Keratinocyte (primary cell): ENCODE data around the gene QRSL1. TPM values are rescaled to one million over a fixed set of nuclear protein-coding genes. Genes with fewer than 3 reads are reported as not detected.

Experiments
- DNase-seq: peaks from one replicate; pipeline ENCODE4 v3.0.0-alpha.2; 2011; ENCODE audit warnings: low read depth, missing footprints, low spot score
- FAIRE-seq: peaks from 2 replicates; lab custom pipeline; 2011; peaks lifted over from hg19 to GRCh38; lab: Jason Lieb, UNC
- H2AFZ ChIP-seq: 2 replicates; pipeline ENCODE4 v1.6.0; 2012; ENCODE audit warnings: low read length, control low read depth, inconsistent platforms; ENCODE audit not compliant: control insufficient read depth
- H3K27ac ChIP-seq: 2 replicates; pipeline ENCODE4 v1.5.1; 2011; ENCODE audit warnings: low read length; ENCODE audit not compliant: control insufficient read depth, insufficient read depth
- H3K27me3 ChIP-seq: 3 replicates; pipeline ENCODE4 v1.6.0; 2011; ENCODE audit warnings: low read length; ENCODE audit not compliant: control insufficient read depth, insufficient read depth; ENCODE audit errors: extremely low read depth
- H3K36me3 ChIP-seq, 2 experiments: 2 replicates in 1 of 2; 3 replicates in 1 of 2; pipeline ENCODE4 v1.5.1; 2011; ENCODE audit warnings: low read length in 2 of 2, mild to moderate bottlenecking in 1 of 2; ENCODE audit not compliant: control insufficient read depth in 2 of 2, insufficient read depth in 2 of 2; ENCODE audit errors: extremely low read depth in 1 of 2
- H3K4me1 ChIP-seq: 3 replicates; pipeline ENCODE4 v1.5.1; 2011; ENCODE audit warnings: low read length; ENCODE audit not compliant: control insufficient read depth, insufficient read depth; ENCODE audit errors: extremely low read depth
- H3K4me2 ChIP-seq: 3 replicates; pipeline ENCODE4 v1.6.0; 2011; ENCODE audit warnings: low read depth, low read length; ENCODE audit not compliant: control insufficient read depth, insufficient read depth; ENCODE audit errors: extremely low read depth
- H3K4me3 ChIP-seq, 3 experiments: fragments of 200-600 bp in 1 of 3; sonication (generic) in 1 of 3; 2 replicates in 2 of 3; 3 replicates in 1 of 3; pipeline ENCODE4 v1.5.1; 2011 to 2016; ENCODE audit warnings: low read length in 3 of 3, mild to moderate bottlenecking in 3 of 3, control low read depth in 2 of 3, inconsistent platforms in 1 of 3, low read depth in 1 of 3, mixed read lengths in 1 of 3, mixed run types in 1 of 3, moderate library complexity in 1 of 3; ENCODE audit not compliant: control insufficient read depth in 2 of 3, insufficient read depth in 2 of 3; ENCODE audit errors: extremely low read depth in 1 of 3
- H3K79me2 ChIP-seq: 2 replicates; pipeline ENCODE4 v1.6.0; 2012; ENCODE audit warnings: low read length; ENCODE audit not compliant: control insufficient read depth, insufficient read depth
- H3K9ac ChIP-seq: 3 replicates; pipeline ENCODE4 v1.6.0; 2011; ENCODE audit warnings: low read length; ENCODE audit not compliant: control insufficient read depth, insufficient read depth; ENCODE audit errors: extremely low read depth
- H3K9me1 ChIP-seq: 3 replicates; pipeline ENCODE4 v1.6.0; 2011; ENCODE audit warnings: low read length; ENCODE audit not compliant: control insufficient read depth, insufficient read depth; ENCODE audit errors: extremely low read depth
- H3K9me3 ChIP-seq: 2 replicates; pipeline ENCODE4 v1.5.1; 2012; ENCODE audit warnings: low read depth, low read length; ENCODE audit not compliant: control insufficient read depth
- H4K20me1 ChIP-seq: 3 replicates; pipeline ENCODE4 v1.6.0; 2011; ENCODE audit warnings: low read length; ENCODE audit not compliant: control insufficient read depth, insufficient read depth; ENCODE audit errors: extremely low read depth
- EZH2 ChIP-seq: IDR thresholded peaks from one replicate; pipeline ENCODE4 v1.6.1; 2012; ENCODE audit warnings: inconsistent platforms, mild to moderate bottlenecking, low read length, moderate library complexity
- dilution Hi-C: fragments of 300-500 bp; cut with MboI; formaldehyde crosslinking; loops from one replicate; pipeline ENCODE4 v1.7.0; 2020; ENCODE audit warnings: low sequenced_read_pairs; ENCODE audit not compliant: extremely low pct_ligation_motif_present
- polyA plus RNA-seq, 5 experiments: library from polyadenylated mRNA; depleted of rRNA in 3 of 5; stranded (reverse) in 3 of 5; stranded (forward) in 1 of 5; unstranded in 1 of 5; fragments of >200 nt; gene quantifications; 1 replicate in 1 of 5; 2 replicates in 3 of 5; 3 replicates in 1 of 5; pipeline versions ENCODE4 v1.2.1 to v1.2.3, GENCODE V29; 2011 to 2012; ENCODE audit warnings: missing spikeins in 2 of 5, low read depth in 1 of 5, low replicate concordance in 1 of 5
- TF ChIP-seq, protein P1 (sequence below), 3 experiments: IDR thresholded peaks in 1 of 3; conservative IDR thresholded peaks in 1 of 3; optimal IDR thresholded peaks in 1 of 3; 2 replicates in 2 of 3; 3 replicates in 1 of 3; pipeline versions ENCODE3 to v1.5.1; 2011; ENCODE audit warnings: low read length in 3 of 3, mild to moderate bottlenecking in 3 of 3, moderate library complexity in 2 of 3, control low read depth in 1 of 3, inconsistent platforms in 1 of 3; ENCODE audit not compliant: insufficient read depth in 2 of 3; ENCODE audit errors: extremely low read depth in 1 of 3

QRSL1 gene
- polyA plus RNA-seq, 1 donor (not counting 4 experiments of a cell fraction or from before 2014, with no cell fraction given): 14.6 TPM

DNA sequence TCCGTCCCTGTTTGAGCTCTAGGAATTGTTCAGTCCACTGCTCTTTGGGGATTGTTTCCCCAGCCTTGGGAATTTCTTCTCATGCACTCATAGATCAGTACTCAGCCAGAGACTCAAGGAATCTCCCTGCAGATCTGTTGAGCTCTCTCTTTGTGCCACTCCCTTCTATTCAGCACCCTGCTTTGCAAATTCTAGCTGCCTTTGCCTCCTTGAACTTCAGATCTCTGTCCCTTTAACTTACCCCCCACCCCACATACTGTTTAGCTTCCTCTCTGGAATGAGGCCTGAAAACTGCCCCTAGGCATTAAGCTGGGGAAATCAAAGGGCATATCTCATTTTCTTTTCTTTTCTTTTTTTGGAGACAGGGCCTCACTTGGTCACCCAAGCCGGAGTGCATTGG, 30.5 kb downstream of the QRSL1 start:
- TF ChIP-seq, protein P1, sequence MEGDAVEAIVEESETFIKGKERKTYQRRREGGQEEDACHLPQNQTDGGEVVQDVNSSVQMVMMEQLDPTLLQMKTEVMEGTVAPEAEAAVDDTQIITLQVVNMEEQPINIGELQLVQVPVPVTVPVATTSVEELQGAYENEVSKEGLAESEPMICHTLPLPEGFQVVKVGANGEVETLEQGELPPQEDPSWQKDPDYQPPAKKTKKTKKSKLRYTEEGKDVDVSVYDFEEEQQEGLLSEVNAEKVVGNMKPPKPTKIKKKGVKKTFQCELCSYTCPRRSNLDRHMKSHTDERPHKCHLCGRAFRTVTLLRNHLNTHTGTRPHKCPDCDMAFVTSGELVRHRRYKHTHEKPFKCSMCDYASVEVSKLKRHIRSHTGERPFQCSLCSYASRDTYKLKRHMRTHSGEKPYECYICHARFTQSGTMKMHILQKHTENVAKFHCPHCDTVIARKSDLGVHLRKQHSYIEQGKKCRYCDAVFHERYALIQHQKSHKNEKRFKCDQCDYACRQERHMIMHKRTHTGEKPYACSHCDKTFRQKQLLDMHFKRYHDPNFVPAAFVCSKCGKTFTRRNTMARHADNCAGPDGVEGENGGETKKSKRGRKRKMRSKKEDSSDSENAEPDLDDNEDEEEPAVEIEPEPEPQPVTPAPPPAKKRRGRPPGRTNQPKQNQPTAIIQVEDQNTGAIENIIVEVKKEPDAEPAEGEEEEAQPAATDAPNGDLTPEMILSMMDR (optimal IDR thresholded peaks at IDR 0.05 in 1 of 3, IDR thresholded peaks at IDR 0.05 in 1 of 3, conservative IDR thresholded peaks at IDR 0.05 in 1 of 3; ENCODE audit: extremely low read depth in 1 of 3, insufficient read depth in 2 of 3, low read length in 3 of 3): no peak
- no peak for TF ChIP-seq EZH2
- dilution Hi-C loops: no loop called here
- Histone ChIP-seq H3K4me1 (no peaks in the 10 kb centered on the region), H3K36me3 (peaks cover 2 to 14% of the 10 kb centered on the region in 2 experiments), H3K27ac (no peak overlapping the region), H3K9ac (no peak overlapping the region), H2AFZ (no peak overlapping the region), H3K4me2 (no peak overlapping the region), H3K9me3 (no peaks in the 10 kb centered on the region), H3K9me1 (no peaks in the 10 kb centered on the region), H3K79me2 (no peaks in the 10 kb centered on the region), H3K27me3 (no peaks in the 10 kb centered on the region), H3K4me3 (no peak overlapping the region), H4K20me1 (no peaks in the 10 kb centered on the region)
- FAIRE-seq (no peak), DNase-seq (no peak)

DNA sequence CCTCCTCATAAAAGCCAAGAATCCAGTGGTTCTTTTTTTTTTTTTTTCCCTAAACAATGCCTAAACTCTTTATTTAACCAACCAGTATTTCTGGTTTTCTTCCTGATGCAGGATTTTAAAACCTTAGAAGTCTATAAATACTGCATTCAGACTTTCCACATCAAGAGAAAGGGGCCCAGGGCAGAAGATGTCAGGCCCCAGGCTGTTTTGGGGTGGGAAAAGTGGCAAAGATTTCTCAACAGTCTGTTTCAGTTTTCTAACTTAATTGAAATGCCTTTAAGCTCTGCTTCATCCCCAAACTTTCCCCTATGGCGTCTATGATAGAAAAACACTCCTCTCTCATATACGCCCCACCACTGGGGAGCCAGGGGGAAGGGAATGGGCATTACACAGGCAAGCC, 33.1 kb downstream of the QRSL1 start:
- H3K27me3 ChIP-seq: no peaks in the 10 kb centered on the region
- no peaks in the 10 kb centered on the region for H4K20me1 ChIP-seq
- no peak overlapping the region for H3K27ac ChIP-seq
- FAIRE-seq: no peak
- H3K4me1 ChIP-seq: no peaks in the 10 kb centered on the region
- no peaks in the 10 kb centered on the region for H3K9me1 ChIP-seq
- no peak for DNase-seq
- dilution Hi-C loops: no loop called here
- no peak overlapping the region for H3K4me3 ChIP-seq
- H3K36me3 ChIP-seq: peaks cover 2 to 6% of the 10 kb centered on the region in 2 experiments
- no peak overlapping the region for H2AFZ ChIP-seq
- no peaks in the 10 kb centered on the region for H3K79me2 ChIP-seq
- no peak for TF ChIP-seq EZH2
- TF ChIP-seq, protein P1 (optimal IDR thresholded peaks at IDR 0.05 in 1 of 3, IDR thresholded peaks at IDR 0.05 in 1 of 3, conservative IDR thresholded peaks at IDR 0.05 in 1 of 3; ENCODE audit: extremely low read depth in 1 of 3, insufficient read depth in 2 of 3, low read length in 3 of 3): no peak
- H3K4me2 ChIP-seq: no peak overlapping the region
- H3K9ac ChIP-seq: no peak overlapping the region
- no peaks in the 10 kb centered on the region for H3K9me3 ChIP-seq
